Body of pancreas (tissue), 4 donors: ENCODE data around the gene TENT4B. TPM values are rescaled to one million over a fixed set of nuclear protein-coding genes. Genes with fewer than 3 reads are reported as not detected.

Experiments used
- ATAC-seq: fragments of 150-250 bp; one replicate; pipeline ENCODE4 v1.9.1; 2016
- DNase-seq, 4 donors: peaks; one replicate each; pipeline ENCODE4 v3.0.0-alpha.2; 2019
- H3K27ac ChIP-seq, 4 donors: fragments of 200-600 bp; sonication (generic); 1 replicate in 3 of 4; 2 replicates in 1 of 4; pipeline versions ENCODE4 v1.5.1 to v1.6.1; 2016 to 2019; ENCODE audit warnings: mild to moderate bottlenecking in 1 of 4, mixed read lengths in 1 of 4, moderate library complexity in 1 of 4
- H3K27me3 ChIP-seq, 2 donors: fragments of 200-600 bp; sonication (generic); one replicate each; pipeline ENCODE4 v1.6.0; 2016; ENCODE audit warnings: mild to moderate bottlenecking in 1 of 2
- H3K36me3 ChIP-seq, 2 donors: fragments of 200-600 bp; sonication (generic); replicated peaks in 1 of 2; 2 replicates each; pipeline ENCODE4 v1.5.1; 2016; ENCODE audit warnings: low read depth in 2 of 2; ENCODE audit not compliant: insufficient read depth in 1 of 2
- H3K4me1 ChIP-seq: fragments of 200-600 bp; sonication (generic); one replicate; pipeline ENCODE4 v1.6.0; 2016
- H3K4me3 ChIP-seq, 2 donors: fragments of 200-600 bp; sonication (generic); 1 replicate in 1 of 2; 2 replicates in 1 of 2; pipeline ENCODE4 v1.5.1; 2016 to 2019
- H3K9me3 ChIP-seq, 3 donors: fragments of 200-600 bp; sonication (generic); 1 replicate in 2 of 3; 2 replicates in 1 of 3; pipeline ENCODE4 v1.5.1; 2016
- CTCF ChIP-seq, 7 experiments: fragments of 450-650 bp in 4 of 7; fragments of 200-600 bp in 3 of 7; sonication (generic) in 3 of 7; IDR thresholded peaks; one replicate each; pipeline ENCODE4 v1.5.1; 2016 to 2019; ENCODE audit warnings: antibody characterized with exemption in 7 of 7
- POLR2A ChIP-seq, 3 donors: fragments of 450-650 bp; IDR thresholded peaks; one replicate each; pipeline ENCODE4 v1.6.1; 2016; ENCODE audit warnings: antibody characterized with exemption in 3 of 3, mild to moderate bottlenecking in 2 of 3
- WGBS, 2 donors: methylation state at CpG; one replicate each; pipeline ENCODE4 v1.1.5; 2017; 5-methylcytosine and 5-hydroxymethylcytosine counted together
- intact Hi-C: fragments of 100-400 bp; cut with DNase I; formaldehyde crosslinking; loops from one replicate; pipeline ENCODE4 v1.15.1; 2023
- total RNA-seq, 2 donors: library from RNA; depleted of rRNA; stranded (reverse); fragments of >200 nt; gene quantifications; one replicate each; pipeline ENCODE4 v1.1.0, GENCODE V29; 2016

Gene TENT4B
- total RNA-seq, 2 donors from 2014 or later = 2.0 to 7.0 TPM

GRCh38 chr16:50210266-50211038 is 57.3 kb downstream of the TENT4B start:
- no peaks in the 10 kb centered on the region for H3K9me3 ChIP-seq
- H3K36me3 ChIP-seq = peaks cover 0 to 6% of the 10 kb centered on the region in 2 donors
- no peak overlapping the region for H3K4me3 ChIP-seq
- intact Hi-C loops = no loop called here
- peaks cover 44% of the 10 kb centered on the region for H3K4me1 ChIP-seq
- DNase-seq = peak; percentile 73 to 86 (median 82)
- TF ChIP-seq CTCF (IDR thresholded peaks at IDR 0.05) (peak; percentile 41 to 79 (median 55)), POLR2A (IDR thresholded peaks at IDR 0.05) (no peak)
- ATAC-seq = peak; percentile 83
- 72 to 75% methylated on average over 5 of the region's 5 CpGs for WGBS, 2 donors
- peak overlapping the region in 1 of 4 donors; percentile 3 for H3K27ac ChIP-seq
- no peaks in the 10 kb centered on the region for H3K27me3 ChIP-seq

- no peak overlapping the region for H3K27ac ChIP-seq
These were observed 60.9 kb downstream of the TENT4B start for GRCh38 chr16:50213939-50214519.

GRCh38 chr16:50215680-50216079 is 62.6 kb downstream of the TENT4B start:
- no peak overlapping the region for H3K27ac ChIP-seq
- H3K4me3 ChIP-seq = no peak overlapping the region
- TF ChIP-seq POLR2A (IDR thresholded peaks at IDR 0.05) (no peak), CTCF (IDR thresholded peaks at IDR 0.05) (no peak)
- H3K9me3 ChIP-seq = no peaks in the 10 kb centered on the region
- ATAC-seq = no peak
- DNase-seq = no peak
- no peaks in the 10 kb centered on the region for H3K27me3 ChIP-seq
- H3K4me1 ChIP-seq = peaks cover 8% of the 10 kb centered on the region
- H3K36me3 ChIP-seq = peaks cover 0 to 9% of the 10 kb centered on the region in 2 donors
- intact Hi-C loops = no loop called here
- 65 to 74% methylated on average over 4 of the region's 4 CpGs for WGBS, 2 donors

More at GRCh38 chr16:50213939-50214519, 60.9 kb downstream of the TENT4B start:
- Histone ChIP-seq H3K4me3 (no peak overlapping the region), H3K9me3 (no peaks in the 10 kb centered on the region), H3K4me1 (peaks cover 25% of the 10 kb centered on the region), H3K36me3 (peaks cover 0 to 9% of the 10 kb centered on the region in 2 donors), H3K27me3 (no peaks in the 10 kb centered on the region)
- TF ChIP-seq CTCF (IDR thresholded peaks at IDR 0.05) = peak; percentile 59 to 81 (median 78)
- TF ChIP-seq POLR2A (IDR thresholded peaks at IDR 0.05) = no peak
- intact Hi-C loops = no loop called here
- no peak for ATAC-seq
- 45 to 51% methylated on average over 4 of the region's 4 CpGs for WGBS, 2 donors
- DNase-seq = no peak

- H3K9me3 ChIP-seq = no peaks in the 10 kb centered on the region
- no peaks in the 10 kb centered on the region for H3K27me3 ChIP-seq
- 88 to 92% methylated on average over 6 of the region's 6 CpGs for WGBS, 2 donors
- H3K4me3 ChIP-seq = no peak overlapping the region
- intact Hi-C loops = no loop called here
- no peak for TF ChIP-seq POLR2A (IDR thresholded peaks at IDR 0.05)
- TF ChIP-seq CTCF (IDR thresholded peaks at IDR 0.05) = no peak
- H3K36me3 ChIP-seq = peaks cover 0 to 9% of the 10 kb centered on the region in 2 donors
- DNase-seq (no peak), ATAC-seq (no peak)
- no peak overlapping the region for H3K27ac ChIP-seq
- peaks cover 5% of the 10 kb centered on the region for H3K4me1 ChIP-seq
These were observed 63.1 kb downstream of the TENT4B start for GRCh38 chr16:50216231-50216630.
